Right lobe of liver (tissue), 4 donors: ENCODE results near the gene MAMLD1.

Source experiments
- POLR2A ChIP-seq: fragments of 450-650 bp; IDR thresholded peaks from one replicate; pipeline ENCODE4 v1.6.1; 2017; ENCODE audit warnings: antibody characterized with exemption, mild to moderate bottlenecking
- TF ChIP-seq, protein P1 (sequence below), 4 donors: fragments of 200-600 bp in 3 of 4; fragments of 450-650 bp in 1 of 4; IDR thresholded peaks; one replicate each; pipeline versions ENCODE4 v1.5.1 to v1.8.0; 2016 to 2022; ENCODE audit warnings: antibody characterized with exemption in 4 of 4, mild to moderate bottlenecking in 2 of 4
- donor health status: DM: no; HTN: no; CAD: no.
- donor health status: DM: no; HTN: no; CAD: no.
- donor health status: DM: no; HTN: yes; CAD: no.

DNA sequence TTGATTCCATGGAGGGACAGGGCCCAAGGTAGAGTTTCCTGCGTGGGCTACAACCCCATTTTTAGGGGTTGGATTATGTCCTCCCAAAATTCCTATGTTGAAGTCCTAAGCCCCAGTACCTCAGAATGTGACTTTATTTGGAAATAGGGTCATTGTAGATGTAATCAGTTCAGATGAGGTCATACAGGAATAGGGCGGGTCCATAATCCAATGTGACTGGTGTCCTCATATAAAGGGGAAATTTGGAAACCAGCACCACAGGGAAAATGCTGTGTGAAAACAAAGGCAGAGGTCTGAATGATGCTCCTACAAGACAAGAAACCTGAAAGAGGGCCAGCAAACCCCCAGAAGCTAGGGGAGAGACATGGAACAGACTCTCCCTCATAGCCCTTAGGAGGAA, 31.1 kb upstream of the MAMLD1 start:
- TF ChIP-seq, protein P1, sequence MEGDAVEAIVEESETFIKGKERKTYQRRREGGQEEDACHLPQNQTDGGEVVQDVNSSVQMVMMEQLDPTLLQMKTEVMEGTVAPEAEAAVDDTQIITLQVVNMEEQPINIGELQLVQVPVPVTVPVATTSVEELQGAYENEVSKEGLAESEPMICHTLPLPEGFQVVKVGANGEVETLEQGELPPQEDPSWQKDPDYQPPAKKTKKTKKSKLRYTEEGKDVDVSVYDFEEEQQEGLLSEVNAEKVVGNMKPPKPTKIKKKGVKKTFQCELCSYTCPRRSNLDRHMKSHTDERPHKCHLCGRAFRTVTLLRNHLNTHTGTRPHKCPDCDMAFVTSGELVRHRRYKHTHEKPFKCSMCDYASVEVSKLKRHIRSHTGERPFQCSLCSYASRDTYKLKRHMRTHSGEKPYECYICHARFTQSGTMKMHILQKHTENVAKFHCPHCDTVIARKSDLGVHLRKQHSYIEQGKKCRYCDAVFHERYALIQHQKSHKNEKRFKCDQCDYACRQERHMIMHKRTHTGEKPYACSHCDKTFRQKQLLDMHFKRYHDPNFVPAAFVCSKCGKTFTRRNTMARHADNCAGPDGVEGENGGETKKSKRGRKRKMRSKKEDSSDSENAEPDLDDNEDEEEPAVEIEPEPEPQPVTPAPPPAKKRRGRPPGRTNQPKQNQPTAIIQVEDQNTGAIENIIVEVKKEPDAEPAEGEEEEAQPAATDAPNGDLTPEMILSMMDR (IDR thresholded peaks at IDR 0.05) = no peak
- TF ChIP-seq POLR2A = no peak
